GM10248 (cell line): Measurements from ENCODE around the gene ALOX12B.

Source experiments
- CTCF ChIA-PET: fragments of 300-600 bp; sonication (Branson Sonifier 250); formaldehyde crosslinking; extraction: SDS; loops from one replicate; lab custom pipeline; 2021; ENCODE audit warnings: antibody characterized with exemption; lab: Yijun Ruan, JAX
- POLR2A ChIA-PET: fragments of 350-650 bp; sonication (Branson Sonifier 250); formaldehyde crosslinking; extraction: SDS; loops from one replicate; lab custom pipeline; 2020; ENCODE audit warnings: antibody characterized with exemption; lab: Yijun Ruan, JAX
- DNase-seq: peaks from one replicate; pipeline ENCODE4 v3.0.0; 2012; ENCODE audit errors: extremely low spot score
- CTCF ChIP-seq: IDR thresholded peaks from 2 replicates; pipeline ENCODE4 v1.5.1; 2012; ENCODE audit warnings: mild to moderate bottlenecking, low read depth; ENCODE audit errors: extremely low read depth, missing control alignments, control extremely low read depth

The ALOX12B gene

GRCh38 chr17:8052256-8053252, 35.0 kb downstream of the ALOX12B start:
- no peak for TF ChIP-seq CTCF
- no peak for DNase-seq

GRCh38 chr17:8051831-8052230, 35.7 kb downstream of the ALOX12B start:
- TF ChIP-seq CTCF = no peak
- ChIA-PET CTCF (interaction anchor here (0.7 to 1.5 kb wide), 3 partner anchors 9 to 63 kb away, joined by 3 read pairs; no protein-coding TSS in a partner anchor), POLR2A (no interaction called here)
- DNase-seq = no peak

More at GRCh38 chr17:8052256-8053252, 35.0 kb downstream of the ALOX12B start:
- ChIA-PET CTCF (interaction anchor here (0.7 to 1.6 kb wide), 4 partner anchors 8 to 64 kb away, joined by 3 to 4 read pairs (median 3); no protein-coding TSS in a partner anchor), POLR2A (no interaction called here)

- DNase-seq = no peak
- CTCF ChIA-PET = interaction anchor here (1.2 to 1.4 kb wide), 2 partner anchors 7 to 9 kb away, joined by 3 read pairs; no protein-coding TSS in a partner anchor
- no peak for TF ChIP-seq CTCF
- POLR2A ChIA-PET = no interaction called here
Observed at GRCh38 chr17:8048736-8049135, 38.8 kb downstream of the ALOX12B start.

GRCh38 chr17:8048236-8048635, 39.3 kb downstream of the ALOX12B start:
- ChIA-PET POLR2A (interaction anchor here (0.6 kb wide), 1 partner anchor 183 kb away, joined by 3 read pairs; no protein-coding TSS in a partner anchor), CTCF (interaction anchor here (0.6 to 2.0 kb wide), 3 partner anchors 9 to 45 kb away, joined by 3 to 8 read pairs (median 5); no protein-coding TSS in a partner anchor)
- DNase-seq = no peak
- no peak for TF ChIP-seq CTCF

- ChIA-PET POLR2A (interaction anchor here (0.6 kb wide), 1 partner anchor 182 kb away, joined by 3 read pairs; no protein-coding TSS in a partner anchor), CTCF (interaction anchor here (0.6 to 2.0 kb wide), 4 partner anchors 9 to 45 kb away, joined by 3 to 8 read pairs (median 4); no protein-coding TSS in a partner anchor)
- TF ChIP-seq CTCF = no peak
- no peak for DNase-seq
Observed at GRCh38 chr17:8047769-8048110, 39.8 kb downstream of the ALOX12B start.
